Activated naive CD8-positive, alpha-beta T cell treated with anti-CD3 and anti-CD28 coated beads, Interleukin-2, amount 50 U/mL, for 16 hours (primary cell): ENCODE measurements around the gene GSTM2.

Experiments
- DNase-seq: peaks from one replicate; pipeline ENCODE4 v3.0.0-alpha.2; 2020; ENCODE audit warnings: low read depth, low spot score

Gene GSTM2

GRCh38 chr1:109667452-109668122 is at the start of gene GSTM2:
TSS of gene GSTM2 (plus strand) at chr1:109668057. CDS start at chr1:109668116, 59 bp downstream.
- peak; percentile 80 for DNase-seq

DNA sequence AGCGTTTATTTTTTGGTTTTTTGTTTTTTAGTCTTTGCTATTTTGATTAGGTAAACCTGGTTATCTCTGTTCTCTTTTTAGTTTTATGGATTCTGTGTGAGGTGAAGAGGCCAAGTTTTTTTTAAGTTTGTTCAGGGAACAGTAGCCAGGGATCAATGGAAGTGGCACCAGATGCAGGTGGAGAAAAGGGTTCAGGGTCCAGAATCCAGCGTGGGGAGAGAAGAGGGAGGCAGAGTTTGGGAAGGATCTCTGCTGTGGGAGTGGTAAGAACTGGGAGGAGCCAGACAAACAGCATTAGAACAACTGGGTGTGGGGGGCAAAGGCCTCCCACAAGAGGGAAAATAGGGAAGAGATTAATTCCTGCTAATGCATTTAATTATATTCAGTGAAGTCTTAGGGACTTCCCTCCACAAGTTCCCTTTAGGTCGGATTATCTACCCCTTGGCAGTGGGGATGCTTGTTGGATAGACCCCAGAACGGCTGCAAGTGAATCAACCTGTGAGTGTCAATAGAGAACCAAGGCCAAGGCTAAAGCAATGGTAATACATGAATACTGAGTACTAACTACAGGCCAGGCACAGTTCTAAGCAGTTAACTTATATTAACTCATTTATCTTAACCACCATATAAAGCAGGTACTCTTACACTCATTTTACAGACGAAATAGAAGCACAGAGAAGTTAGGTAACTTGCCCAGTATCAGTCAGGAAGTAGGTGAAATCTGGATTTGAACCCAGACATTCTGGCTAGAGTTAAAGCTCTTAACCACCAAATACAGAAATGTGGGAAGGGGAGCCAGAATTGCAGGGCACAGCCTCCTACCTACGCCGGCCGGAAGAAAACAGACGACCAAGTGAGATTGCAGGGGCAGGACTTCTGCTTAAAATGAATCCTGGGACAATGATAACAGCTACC is 48.9 kb upstream of the GSTM2 start:
- no peak for DNase-seq

DNA sequence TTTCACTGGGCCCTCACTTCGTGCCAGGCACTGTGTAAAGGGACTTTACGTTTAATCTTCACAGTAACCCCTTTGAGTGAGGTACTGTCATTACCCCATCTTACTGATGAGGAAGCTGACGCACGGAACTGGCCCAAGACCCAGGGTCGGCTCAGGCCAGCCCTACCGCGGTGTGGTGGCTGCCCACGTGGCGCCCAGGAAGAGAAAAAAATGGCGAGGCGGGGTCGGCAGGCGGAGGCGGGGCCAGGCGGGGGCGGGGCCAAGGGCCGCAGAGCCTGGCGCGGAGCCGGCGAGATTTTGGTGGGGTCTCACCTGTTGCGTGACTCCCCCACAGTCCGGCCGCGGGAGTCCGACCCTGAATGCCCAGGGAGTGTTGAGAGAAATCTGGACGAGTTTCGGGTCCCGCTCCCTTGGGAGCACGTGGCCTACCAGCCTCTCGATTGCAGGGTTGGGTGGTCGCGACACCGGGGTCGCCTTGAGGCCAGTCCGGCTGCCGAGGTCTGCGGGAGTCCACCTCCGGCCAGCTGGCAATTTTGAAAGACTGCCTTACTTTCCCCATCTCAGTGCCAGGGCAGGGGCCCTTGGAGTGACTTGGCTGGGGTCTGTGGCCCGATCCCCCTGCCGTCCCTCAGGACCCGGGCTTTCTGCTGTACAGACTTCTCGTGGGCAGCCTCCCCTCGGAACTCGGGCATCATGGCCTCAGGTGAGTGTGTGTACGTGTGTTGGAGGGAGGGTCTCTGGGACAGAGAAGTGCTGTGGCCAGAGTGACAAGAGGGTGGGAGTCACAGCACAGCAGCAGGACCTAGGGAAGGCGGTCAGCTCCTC is 48.1 kb upstream of the GSTM2 start, which contains the start of the genes AMPD2 and GNAT2:
TSS of gene AMPD2 (plus strand) at position 262 of the 825 bp plus-strand sequence. CDS start 1,339 bp downstream, outside the sequence.
TSS of gene GNAT2 (minus strand) at position 41 of the 825 bp plus-strand sequence. CDS start 6,746 bp downstream, outside the sequence.
- DNase-seq: peak; percentile 37

DNA sequence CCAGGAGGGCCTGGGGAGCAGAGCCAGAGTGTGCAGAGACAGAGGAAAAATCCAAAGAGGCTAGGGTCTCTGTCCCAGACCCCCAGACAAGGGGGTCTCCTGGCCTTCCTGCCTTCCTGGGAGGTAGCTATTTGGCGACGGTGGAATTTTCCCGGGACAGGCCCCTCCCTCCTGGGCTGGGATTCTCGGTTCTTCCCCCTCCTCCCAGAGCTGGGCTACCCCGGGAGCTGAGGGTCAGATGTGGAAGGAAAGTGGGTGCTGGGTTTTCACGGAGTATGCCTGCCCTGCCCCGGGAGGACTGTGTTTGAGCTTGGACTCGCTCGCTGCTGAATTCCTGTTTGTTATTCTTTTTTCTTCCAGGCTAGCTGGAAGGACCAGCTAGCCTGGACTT is 47.5 kb upstream of the GSTM2 start:
- DNase-seq: no peak

GRCh38 chr1:109620841-109621286 is 47.0 kb upstream of the GSTM2 start:
- peak; percentile 94 for DNase-seq

- no peak for DNase-seq
Observed at GRCh38 chr1:109621379-109622136, 46.3 kb upstream of the GSTM2 start.

GRCh38 chr1:109622137-109622892 is 45.5 kb upstream of the GSTM2 start:
- DNase-seq: no peak

DNA sequence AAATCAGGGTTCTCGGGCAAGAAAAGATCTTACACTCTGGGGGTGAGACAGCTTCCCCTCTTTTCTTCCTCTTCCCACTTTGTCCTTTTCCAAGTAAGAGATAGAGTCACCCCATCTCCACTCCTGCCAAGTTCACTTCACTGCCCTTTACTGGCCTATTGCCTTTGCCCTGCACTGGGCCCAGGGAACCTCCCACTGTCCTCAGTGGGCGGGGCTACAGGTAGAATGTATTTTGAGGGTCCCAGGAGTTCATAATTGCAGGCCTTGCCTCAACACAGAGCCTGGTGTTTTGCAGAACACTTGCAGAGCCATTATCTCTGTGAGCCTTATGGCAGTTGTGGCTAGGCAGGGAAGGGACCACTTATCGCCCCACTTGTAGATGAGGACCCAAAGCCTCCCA is 45.0 kb upstream of the GSTM2 start:
- DNase-seq: no peak

DNA sequence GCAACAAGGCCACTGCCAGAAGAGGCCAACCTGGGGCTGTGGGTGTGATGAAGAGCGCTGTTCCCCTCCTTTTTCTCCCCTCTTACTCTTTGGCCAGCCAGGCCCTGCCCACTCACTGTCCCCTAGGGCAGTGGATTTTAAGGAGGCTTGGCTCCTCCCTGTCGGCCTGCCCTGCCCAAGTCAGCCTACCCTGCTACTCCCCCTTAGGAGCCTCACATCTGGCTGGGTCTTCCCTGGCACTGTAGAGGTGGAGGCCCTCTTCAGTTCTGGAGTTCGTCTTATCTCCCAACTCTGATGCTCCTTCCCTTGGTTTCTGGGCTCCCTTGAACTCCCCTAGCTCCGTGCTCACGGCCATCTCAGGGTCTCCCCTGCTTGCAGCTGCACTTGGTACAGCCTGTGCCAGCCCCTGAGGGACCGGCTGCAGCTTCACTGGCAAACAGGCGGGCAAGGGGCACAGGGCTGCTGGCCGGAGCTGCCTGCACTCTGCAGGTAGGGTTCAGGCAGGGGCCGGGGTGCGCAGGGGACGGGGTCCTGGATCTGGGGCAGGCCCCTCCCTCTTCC is 44.2 kb upstream of the GSTM2 start:
- DNase-seq: no peak

DNA sequence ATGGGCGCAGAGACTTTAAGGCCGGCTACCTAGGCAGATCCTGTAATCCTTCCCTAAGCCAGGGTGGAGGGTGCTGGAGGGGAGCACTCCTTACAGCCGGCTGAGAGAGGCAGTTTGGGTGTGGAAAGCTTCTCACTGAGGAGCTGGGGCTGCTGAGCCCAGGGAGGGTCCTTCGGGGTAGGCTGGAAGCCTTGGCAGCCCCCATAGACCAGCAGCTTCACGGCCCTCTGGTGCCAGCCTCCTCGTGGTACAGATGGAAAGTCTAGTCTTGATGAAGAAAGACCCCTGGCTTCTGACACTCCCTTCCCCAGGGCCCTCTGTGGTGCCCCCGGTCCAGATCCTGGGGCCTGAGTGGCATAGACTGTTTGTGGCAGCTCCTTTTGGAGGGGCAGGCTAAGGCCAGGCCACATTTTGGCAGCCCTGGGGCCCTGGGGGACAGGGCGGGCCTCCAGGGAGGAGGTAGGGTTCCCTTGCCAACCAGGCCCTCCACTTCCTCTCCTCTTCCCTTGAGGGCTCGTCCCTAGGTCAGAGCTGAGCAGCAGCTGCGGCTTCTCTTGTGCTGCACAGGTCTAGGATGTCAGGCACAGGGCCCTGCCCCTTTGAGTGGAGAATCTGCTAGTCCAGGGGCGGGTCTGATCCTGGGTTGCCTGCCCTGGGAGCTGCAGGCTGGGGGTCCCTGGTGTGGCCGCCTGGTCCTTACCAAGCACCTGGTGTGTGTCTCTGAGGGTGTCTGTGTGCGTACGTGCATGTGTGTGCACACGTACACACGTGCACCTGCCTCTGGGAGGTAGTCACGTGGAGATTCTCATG is 43.5 kb upstream of the GSTM2 start:
- no peak for DNase-seq

- no peak for DNase-seq
Observed at GRCh38 chr1:109625176-109625575, 42.7 kb upstream of the GSTM2 start.

DNA sequence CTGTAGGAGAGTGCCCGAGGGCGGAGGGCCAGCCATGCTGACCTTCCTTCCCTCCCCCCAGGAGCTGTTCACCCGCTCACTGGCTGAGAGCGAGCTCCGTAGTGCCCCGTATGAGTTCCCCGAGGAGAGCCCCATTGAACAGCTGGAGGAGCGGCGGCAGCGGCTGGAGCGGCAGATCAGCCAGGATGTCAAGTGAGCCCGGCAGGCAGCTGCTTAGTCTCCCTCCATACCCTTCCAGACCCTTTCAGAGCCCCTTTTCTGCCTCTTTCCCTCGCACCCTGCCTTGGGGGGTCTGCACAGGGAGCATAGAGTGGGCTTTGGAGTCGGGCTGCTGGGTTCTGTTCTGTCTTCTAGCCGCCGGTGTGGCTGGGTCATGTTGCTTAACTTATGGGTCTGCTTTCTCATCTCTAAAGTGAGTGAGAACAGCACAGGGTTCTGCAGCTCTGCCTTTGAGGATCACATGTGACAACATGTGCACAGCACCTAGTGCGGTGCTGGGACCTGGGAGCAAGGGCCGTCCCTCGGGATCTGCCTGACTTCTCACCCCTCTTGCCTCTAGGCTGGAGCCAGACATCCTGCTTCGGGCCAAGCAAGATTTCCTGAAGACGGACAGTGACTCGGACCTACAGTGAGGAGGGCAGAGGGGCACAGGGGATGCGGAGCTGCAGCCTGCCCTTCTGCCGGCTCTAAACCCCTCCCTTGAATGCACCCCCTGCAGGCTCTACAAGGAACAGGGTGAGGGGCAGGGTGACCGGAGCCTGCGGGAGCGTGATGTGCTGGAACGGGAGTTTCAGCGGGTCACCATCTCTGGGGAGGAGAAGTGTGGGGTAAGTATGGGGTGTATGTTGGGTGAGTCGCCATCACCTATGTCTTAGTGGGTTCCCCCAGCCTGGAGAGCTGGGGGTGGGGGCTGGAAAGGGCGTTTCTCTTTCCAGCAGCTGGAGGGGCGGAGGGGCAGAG is 42.0 kb upstream of the GSTM2 start:
- no peak for DNase-seq

GRCh38 chr1:109626682-109627408 is 41.0 kb upstream of the GSTM2 start:
- DNase-seq: no peak

GRCh38 chr1:109627692-109628399 is 40.0 kb upstream of the GSTM2 start:
- DNase-seq: no peak

DNA sequence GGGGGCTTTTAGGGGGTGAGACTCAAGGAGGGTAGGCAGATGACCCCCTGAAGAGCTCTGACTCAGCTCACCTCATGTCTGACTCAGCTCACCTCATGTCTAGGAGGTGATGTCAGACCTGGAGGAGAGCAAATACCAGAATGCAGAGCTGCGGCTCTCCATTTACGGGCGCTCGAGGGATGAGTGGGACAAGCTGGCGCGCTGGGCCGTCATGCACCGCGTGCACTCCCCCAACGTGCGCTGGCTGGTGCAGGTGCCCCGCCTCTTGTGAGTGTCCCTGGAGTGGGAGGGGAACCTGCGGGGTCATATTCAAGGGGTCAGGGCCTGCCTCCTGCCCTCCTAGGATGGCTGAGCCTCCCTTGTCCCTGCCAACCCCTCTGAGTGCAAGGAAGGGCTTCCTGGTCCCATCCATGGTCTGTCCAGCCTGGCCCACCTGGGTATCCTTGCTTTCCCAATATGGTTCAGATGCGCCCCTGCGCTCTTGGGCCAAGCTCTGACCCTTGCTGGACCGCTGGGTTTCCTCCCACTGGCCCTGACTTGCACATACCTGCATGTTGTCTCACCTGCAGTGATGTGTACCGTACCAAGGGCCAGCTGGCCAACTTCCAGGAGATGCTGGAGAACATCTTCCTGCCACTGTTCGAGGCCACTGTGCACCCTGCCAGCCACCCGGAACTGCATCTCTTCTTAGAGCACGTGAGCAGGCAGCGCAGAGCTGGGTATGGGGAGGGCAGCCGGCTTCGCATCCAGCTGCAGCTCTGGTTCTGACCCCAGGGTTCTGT is 39.1 kb upstream of the GSTM2 start:
- no peak for DNase-seq
